Measurements from ENCODE around the gene CBFA2T2.

DNA sequence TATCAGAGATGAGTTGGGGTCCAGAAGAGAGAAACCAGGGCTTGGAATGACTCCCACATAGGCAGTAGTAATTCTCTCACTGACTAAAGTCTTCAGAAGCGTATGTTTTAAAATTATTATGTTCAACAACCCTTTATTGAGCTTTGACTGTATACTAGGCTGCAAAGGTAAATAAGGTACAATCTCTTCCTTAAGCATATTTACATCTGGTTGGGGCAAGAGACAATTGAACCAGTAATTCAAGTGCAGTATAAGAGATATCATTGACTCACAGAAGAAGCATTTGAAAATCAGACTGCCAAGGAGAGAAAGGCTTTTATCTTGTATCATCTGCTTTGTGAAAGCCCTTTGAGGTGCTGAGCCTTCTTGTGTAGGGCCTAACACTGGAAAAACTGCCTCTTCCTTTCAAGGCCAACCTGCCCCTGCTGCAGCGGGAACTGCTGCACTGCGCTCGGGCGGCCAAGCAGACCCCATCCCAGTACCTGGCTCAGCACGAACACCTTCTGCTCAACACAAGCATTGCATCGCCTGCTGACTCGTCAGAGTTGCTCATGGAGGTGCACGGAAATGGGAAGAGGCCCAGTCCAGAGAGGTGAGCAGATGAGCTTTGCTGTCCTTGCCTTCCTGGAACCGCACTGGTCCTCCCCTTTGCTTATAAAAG lies 132.9 kb downstream of the CBFA2T2 start:
- TF ChIP-seq, protein P1, sequence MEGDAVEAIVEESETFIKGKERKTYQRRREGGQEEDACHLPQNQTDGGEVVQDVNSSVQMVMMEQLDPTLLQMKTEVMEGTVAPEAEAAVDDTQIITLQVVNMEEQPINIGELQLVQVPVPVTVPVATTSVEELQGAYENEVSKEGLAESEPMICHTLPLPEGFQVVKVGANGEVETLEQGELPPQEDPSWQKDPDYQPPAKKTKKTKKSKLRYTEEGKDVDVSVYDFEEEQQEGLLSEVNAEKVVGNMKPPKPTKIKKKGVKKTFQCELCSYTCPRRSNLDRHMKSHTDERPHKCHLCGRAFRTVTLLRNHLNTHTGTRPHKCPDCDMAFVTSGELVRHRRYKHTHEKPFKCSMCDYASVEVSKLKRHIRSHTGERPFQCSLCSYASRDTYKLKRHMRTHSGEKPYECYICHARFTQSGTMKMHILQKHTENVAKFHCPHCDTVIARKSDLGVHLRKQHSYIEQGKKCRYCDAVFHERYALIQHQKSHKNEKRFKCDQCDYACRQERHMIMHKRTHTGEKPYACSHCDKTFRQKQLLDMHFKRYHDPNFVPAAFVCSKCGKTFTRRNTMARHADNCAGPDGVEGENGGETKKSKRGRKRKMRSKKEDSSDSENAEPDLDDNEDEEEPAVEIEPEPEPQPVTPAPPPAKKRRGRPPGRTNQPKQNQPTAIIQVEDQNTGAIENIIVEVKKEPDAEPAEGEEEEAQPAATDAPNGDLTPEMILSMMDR (IDR thresholded peaks at IDR 0.05; ENCODE audit: borderline replicate concordance, extremely low read depth, low read length, poor library complexity, severe bottlenecking), result no peak
- TF ChIP-seq EZH2 (IDR thresholded peaks at IDR 0.05; ENCODE audit: borderline replicate concordance, low read depth, low read length, severe bottlenecking), result no peak

All from DND-41 (cell line).